CD4-positive, alpha-beta T cell treated with Interleukin-4 for 1 hour (primary cell): Measurements from ENCODE around the gene CACNA2D1.
"Not testable (repeated sequence)": the region's sequence is repeated elsewhere in the genome, so short reads cannot be mapped to it uniquely, and the experiment has no call there.

Source experiments
- DNase-seq, 2 donors: peaks; one replicate each; pipeline ENCODE4 v3.0.0-alpha.2; 2020 to 2022

CACNA2D1 gene

DNA sequence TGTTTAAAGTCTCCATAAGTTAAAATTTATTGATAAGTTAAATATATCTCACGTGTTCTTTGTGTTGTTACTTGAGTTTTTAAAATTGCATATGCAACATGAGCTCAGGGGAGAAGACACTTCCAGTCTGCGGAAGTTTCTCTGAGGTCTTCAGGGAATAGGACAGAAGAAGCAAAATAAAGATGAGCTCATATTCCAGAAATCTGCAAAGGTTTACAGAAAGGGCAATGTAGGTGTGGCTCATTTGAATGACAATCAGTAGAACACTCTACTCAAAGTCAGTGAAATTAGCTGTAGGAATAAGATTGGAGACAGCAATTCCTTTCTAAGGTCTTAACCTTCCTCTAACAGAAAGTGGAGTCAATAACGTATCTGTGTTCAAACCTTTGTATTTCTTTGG lies 53.7 kb downstream of the CACNA2D1 start:
- no peak for DNase-seq

DNA sequence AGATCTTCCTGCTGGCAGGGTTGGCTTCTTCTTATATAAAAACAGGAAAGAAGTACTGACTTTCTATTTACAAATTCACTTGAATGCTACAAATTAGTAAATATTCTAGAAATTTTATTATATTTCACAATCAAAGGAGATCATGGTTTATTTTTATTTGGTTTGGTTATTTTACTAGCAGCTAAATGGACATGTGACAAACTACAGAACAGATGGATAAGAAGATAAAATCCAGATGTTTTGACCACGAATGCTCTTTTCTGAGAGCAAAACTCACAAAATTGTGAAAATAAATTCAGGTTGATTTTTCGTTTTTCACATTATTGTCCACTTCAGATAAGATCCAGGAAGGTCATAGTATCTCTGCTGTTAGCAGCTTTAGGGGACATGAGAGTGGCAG lies 55.4 kb downstream of the CACNA2D1 start:
- DNase-seq: no peak

DNA sequence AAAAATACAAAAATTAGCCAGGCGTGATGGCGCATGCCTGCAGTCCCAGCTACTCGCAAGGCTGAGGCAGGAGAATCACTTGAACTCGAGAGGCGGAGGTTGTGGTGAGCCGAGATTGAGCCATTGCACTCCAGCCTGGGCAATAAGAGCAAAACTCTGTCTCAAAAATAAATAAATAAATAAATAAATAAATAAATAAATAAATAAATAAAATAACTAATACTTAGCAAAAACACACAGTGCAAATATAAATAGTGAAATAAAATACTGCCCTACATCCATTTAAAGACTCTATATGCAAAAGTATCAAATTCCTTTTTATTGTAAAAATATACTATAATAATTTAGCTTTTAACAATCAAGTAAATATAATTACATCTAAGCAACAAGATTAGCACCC lies 57.0 kb downstream of the CACNA2D1 start:
- DNase-seq: not testable (repeated sequence)

DNA sequence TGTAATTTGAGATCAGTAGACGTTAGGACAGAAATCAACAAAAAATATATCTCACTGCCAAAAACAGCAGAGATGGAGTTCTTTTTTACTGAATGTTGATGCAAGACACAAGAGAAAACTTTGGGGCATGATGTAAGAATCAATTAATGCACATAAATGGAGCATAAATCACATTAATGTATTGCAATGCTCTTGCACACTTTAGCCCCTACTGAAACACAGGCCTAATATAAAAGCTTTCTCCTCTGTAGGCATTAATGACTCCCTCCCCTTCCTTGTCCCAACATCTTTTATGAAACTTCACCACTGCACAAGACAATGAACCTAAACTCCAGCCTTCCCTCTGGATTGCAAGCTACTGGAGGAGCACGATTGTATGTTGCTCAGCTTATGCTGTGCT lies 58.8 kb downstream of the CACNA2D1 start:
- DNase-seq: no peak

DNA sequence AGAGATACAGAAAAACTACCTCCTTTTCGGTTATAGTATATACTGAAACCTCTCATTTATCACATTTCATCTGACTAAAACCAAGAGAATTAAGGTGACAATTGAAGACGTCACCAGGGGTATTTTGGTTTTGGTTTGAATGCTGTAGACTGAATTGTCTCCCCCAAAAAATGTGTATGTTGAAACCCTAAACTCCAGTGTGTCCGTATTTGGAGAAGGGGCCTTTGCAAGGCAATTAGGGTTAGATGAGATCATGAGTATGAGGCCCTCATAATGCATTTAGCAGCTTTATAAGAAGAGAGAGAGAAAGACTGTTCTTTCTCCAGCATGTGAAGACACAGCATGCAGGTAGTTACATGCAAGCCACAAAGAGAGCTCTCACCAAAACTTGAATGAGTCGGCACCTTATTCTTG lies 59.5 kb downstream of the CACNA2D1 start:
- no peak for DNase-seq

DNA sequence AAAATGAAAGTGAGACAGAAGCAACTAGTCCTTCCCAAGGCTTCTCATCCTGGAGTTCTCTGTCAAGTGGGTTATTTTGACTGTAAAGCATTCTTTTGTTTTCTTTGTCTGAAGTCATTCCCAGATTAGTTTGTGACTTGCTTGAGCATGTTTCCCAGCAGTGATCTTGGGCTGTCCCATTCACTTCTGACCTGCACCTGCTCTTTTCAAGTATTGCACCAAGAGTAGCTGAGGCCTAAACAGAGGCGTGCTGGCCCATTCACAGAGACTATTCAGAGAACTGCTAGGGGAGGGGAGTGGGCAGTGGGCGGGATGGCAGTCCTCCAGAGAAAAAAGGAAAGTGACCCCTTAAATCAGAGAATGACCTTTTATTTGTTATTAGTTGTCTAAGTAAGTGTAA lies 61.3 kb downstream of the CACNA2D1 start:
- DNase-seq: no peak

DNA sequence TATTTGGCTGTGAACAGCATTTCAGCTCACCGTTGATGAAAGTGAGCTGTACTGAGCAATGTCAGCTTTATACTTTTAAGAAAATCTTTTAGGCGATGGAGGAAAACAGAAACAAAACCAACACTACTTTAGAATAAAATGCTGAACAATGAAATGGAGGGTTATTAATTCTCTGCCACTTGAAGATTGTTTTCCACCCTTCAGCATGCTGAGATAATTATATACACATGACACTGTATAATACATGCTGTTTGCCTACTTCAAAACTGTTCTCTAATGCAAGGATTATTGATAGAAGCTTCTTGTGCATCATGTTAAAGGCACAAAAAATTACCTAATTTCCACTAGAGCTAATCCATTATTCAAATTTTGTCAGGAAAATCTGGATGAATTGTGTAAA lies 66.8 kb downstream of the CACNA2D1 start:
- no peak for DNase-seq

DNA sequence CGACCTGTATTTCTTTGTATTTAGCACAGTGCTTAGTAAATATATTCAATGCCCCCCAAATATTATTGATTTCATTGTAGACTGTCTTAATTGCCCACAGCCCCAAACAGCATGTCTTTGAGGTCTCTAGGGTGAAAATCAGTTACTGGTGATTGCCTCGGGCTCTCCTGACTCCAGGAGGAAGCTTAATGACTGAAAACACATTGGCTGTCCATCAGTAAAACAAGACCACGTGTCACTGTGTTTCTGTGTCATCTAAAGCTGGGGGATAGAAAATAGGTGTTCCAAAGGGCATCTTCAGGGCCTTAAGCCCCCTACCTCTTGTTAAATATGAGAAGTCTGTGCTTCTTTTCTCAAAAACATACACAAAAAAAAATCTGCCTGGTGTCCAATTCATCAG lies 67.9 kb downstream of the CACNA2D1 start:
- no peak for DNase-seq

DNA sequence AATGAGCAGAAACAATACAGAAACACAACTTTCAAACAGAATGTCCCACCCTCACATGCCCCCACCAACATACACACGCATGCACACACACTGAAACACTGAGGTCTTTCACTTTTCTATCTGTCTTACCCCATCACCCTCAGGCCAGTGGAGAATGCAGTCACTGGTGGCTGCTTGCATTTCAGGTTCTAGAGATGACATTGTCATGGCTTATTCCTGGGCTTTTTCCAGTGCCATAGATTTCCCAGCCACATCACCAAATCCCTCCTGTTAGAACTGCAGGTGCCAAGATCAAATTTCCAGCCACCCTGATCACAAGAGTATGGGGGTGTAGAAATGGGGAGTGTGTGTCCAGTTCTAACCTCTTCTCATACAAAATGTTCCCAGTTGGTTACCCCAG lies 68.4 kb downstream of the CACNA2D1 start:
- DNase-seq: no peak

DNA sequence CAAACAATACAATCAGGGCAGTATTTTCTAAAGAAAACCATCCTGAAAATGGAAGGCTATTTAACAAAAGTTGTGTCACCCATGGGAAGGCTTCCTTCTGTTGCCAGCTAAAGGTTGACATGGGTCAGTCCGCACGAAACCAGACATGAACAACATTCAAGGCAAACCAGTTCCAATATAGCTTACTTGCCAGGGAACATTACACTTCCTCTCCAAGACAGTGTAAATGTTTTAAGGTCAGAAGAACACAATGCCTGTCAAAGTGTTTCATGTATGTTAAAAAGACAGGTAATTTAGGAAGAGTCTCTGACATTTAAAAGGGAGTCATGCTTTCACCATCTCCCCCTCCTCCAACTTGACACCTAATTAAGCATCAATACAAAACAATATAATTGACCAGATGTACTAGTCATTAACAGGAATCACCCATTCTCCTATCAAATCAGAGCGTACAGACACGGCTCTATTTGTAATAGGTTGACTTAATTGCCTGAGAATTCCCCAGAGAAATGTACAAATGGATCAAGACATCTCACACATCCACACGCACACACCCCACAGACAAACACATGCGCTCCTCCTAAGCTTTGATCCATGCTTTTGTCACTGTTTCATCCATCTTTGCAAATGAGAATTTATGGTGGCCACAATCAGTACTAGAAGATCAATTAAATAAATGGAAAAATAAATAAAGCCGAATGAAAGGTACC lies 69.5 kb downstream of the CACNA2D1 start:
- DNase-seq: no peak

DNA sequence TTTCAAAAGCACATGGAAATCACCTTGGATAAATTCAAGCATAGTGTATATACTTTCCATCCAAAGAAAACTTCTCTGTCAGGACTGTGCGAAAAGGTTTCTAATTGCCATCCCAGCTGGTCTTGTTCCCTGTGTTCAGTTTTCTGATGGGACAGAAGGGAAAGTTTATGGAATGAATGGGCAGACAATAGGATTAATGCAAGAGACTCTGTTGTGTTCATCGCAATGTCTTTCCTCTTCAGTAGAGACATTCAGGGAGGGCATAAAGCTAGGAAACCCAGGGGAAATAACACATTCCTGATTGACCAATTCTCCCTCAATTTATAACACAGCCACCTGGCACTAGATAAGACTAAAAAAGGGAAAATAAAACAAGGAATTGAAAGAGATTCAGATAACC lies 78.9 kb downstream of the CACNA2D1 start:
- no peak for DNase-seq

DNA sequence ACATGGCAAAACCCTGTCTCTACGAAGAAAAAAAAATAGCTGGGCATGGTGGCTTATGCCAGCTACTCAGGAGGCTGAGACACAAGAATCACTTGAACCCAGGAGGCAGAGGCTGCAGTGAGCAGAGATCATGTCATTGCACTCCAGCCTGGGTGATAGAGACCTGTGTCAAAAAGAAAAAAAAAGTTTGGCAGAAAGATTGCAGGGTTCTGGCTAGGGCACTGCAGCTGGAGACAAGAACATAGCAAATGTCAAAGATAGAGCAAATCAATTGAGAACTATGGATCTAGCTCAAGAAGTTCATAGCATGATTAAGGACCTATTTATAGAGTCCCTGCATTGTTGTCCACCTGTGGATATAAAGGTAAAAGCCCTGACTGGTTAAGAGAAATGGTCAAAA lies 79.5 kb downstream of the CACNA2D1 start:
- DNase-seq: no peak

DNA sequence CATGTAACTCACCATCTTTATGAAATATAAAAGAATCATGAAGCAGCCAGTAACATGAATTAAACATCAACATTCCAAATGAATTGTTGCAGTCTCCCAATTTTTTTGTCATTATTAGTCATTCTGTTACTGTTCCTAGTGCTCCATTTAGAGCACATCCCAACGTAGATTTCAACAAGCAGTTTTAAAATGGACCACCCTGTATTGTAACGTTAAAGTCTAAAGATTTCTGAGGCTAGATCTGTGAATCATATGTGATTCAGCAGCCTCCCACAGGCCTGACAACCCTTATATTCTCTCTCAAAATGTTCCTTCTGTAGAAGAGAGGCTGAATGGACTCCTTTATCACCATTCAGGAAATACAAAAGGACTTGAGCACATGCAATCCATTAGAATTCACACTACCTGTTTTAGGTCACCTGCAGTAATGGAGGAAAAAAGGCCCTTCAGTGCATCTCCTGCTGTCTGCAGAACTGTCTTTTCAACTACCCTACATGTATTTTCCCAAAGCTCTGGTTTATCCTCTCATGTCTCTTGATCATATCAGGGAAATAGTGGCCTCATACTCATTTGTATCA lies 81.4 kb downstream of the CACNA2D1 start:
- DNase-seq: no peak

DNA sequence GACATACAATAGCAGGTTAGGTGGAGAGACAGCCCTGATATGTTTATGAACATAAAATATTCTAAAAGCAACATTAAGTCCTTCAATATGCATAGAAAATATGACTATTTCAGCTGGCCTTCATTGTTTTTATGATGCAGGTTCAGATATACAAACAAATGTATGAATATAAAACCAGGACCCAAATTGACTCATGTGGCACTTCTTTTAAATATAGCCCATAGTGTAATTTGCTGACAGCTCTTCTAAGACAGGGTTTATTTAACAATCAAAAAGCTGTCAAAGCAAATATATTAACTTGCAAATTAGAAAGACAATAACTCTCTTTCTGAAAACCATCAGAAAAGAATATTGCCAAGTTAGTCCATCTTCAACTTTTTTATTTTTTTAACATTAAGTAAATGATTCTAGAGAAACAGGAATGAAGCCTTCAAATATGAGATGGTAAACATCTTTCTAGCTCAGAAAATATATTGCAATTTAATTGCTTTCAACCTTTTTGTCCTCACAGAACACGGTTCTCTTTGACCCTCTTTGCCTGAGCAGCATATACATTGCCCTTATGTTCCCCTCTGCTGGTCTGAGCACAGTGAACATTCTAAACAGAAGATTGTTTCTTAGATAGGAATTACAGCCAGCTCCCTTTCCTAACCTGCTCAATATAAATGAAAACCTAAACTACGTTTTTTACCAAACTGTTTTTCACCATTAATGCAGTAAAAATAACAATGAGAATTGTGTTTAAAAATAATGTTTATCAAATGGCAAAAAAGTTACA lies 82.8 kb downstream of the CACNA2D1 start:
- DNase-seq: no peak

DNA sequence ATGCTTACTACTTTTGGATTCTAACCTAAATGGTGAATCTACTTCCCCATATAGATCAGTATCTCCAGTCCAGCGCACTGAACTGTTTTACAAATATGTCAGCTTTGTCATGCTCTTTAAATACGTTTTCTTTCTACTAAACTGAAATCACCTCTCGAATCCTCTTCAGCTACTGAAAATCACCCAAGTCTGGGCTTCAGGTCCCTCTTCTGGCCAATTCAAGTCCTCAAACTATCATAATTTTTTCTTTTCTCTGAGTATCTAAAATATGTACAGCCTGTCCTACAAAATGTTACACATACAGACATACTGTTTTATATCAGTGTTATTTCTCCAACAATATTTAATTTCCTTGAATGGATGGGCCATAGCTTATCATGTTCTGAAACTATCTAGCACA lies 84.2 kb downstream of the CACNA2D1 start:
- DNase-seq: no peak

DNA sequence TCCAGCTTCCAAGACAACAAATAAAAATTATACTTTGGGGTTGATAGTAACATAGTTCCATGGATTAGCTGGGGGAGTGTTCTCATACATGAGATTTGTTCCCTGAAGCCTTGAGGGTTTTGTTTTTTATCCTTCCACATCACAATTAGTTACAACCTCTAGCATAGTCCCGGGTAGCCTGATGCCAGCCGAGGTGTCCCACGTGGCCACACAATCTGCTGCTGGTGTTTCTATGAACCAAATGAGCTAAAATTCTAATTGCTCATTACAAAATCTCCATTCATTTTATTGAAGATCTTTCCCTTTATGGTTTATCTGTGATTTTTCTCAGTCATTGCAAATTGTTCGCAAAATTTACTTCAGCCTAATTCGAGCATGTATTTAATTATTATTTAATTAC lies 84.7 kb downstream of the CACNA2D1 start:
- no peak for DNase-seq

DNA sequence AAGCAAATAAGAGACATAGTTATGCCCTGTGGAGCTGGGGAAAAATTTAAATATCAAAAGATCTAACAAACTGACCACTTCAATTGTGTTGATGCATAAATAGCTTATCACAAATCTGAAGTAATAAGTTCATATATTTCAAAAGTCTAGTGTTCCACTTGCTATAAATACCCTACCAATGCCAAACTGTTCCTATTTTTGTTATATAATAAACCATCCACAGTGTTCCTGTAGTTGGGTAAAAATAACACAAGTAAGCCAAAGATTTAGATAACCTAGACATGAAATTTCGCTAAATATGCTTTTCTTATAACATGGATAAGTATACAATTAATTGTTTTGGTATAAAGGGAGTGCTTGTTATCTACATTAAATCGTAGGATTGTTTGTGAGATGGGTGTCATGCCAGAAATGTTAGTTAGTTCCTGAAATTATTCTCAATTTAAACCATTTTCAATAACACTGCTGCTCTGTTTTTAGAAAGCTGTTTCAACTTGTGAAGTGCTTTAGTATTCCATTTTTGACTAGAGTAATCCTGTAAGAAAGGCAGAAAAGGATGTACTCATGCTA lies 85.5 kb downstream of the CACNA2D1 start:
- no peak for DNase-seq

DNA sequence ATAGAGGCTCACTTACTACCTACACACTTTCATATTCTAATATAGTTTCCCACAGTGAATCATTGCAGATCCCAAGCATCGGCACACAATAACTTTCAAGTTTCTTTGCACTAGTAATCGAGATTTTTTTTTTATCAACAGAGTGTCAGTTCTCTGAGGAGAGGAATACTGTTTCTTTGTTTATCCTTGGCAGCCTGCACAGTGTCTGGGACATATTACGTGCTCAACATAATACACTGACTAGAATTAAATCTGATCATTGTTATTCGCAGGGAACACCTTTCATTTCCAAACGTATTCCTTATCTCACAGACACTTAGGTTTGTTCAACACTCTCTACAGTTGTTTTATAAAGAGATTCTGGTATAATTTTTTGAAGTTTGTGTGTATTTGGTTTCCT lies 95.3 kb downstream of the CACNA2D1 start:
- DNase-seq: no peak

DNA sequence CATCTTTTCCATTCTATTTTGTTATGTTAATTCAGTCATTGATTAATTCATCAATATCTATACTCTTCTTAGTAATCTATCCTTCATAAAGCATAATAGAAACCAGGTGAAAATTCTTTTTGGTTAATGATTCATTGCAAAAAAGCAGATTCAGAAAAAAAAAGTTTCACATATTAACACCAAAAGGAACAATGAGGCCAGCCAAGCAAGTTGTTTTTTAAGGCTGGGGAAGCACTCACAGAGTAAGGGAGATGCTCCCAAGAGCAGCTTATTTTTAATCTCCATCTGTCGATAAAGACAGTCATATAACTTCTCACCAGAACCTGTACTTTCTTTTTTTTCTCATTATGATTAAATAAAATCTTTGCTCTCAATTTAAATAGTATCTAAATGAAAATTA lies 95.8 kb downstream of the CACNA2D1 start:
- no peak for DNase-seq

DNA sequence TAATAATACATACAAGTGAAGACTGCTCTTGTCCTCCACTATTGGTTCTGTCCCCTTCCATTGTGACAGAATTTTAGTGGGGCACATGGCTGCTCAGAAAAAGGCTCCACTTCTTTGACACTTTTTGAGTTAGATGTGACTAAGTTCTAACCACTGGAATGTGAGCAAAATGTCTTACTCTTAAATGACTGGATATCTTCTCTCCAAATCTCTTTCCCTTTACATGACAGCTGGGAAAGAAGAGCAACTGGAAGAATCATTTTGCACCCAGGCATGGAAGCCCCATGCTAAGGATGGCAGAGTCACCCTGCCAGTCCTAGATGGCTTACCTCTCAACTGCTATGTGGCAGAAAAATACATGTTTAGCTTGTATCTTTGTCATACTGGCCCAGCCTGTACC lies 97.7 kb downstream of the CACNA2D1 start:
- no peak for DNase-seq

DNA sequence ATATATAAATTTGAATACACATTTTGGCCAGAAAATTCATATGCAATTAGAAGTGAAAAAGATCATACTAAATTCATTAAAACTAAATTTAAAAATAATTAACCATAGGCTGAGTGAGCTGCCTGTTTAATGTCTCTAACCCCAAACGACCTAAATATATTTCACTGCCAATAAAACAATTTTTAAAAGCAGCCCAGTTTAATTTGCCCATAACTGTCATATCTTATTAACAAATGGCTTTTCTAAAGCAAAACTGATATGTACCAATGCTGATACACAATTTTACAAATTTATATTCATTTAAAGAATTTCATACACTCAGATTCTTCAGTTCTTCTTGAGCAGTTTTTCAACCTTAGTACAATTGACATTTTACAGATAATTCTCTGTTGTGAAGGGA lies 99.9 kb downstream of the CACNA2D1 start:
- no peak for DNase-seq

DNA sequence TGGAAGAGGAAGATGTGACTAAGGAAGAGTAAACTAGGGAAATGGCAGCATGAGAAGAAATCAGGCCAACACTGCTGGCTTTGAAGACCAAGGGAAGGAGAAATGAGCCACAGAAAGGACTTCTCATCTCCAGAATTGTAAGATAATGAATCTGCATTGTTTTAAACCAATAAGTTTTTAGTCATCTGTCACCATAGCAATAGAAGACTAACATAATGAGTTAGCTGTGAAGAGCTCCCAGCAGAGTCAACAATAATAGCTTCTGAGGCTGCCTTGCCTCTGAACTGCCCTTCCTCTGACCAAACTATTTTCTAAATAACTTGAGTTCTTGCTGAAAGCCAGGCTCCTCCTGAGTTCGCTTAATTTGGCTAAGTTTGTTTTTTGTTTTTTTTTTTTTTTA lies 103.6 kb downstream of the CACNA2D1 start:
- no peak for DNase-seq

DNA sequence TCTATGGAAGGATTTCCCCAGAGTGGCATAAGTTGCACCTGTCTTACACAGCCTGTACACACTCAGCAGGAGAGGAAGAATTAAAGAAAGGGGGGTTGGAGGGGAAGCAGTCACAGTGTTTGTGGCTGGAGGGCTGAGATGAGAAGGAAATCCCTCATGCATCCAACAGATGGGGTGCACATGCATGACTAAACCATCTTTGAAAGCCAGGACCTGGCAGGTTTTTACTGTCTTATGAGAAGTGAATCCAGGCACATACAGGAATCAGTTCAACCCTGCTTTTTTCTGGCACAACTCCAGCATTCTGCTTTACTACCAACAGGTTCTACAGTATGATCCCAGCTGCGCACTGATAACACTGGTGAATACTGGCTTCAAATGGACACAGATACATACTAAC lies 107.7 kb downstream of the CACNA2D1 start:
- no peak for DNase-seq

DNA sequence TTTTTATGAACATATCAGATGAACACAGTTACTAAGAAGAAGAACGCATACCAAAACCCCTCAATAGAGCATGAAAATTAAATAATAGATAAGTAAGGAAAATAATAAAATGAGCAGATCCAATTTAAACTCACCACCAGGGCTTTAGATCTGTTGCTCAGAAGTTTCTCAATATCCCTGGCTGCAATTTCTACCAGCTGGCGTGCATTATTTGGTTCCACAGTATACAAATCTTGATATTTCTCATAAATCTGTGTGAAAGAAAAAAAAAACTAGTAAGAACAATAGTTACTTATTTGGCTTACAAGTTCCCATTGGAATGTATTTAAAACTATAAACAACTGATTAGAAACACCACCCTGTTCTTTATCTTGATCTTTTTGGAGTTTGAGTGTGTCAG lies 108.6 kb downstream of the CACNA2D1 start:
- DNase-seq: no peak
